ENCODE results near the gene POU1F1. TPM values are rescaled to one million over a fixed set of nuclear protein-coding genes. Genes with fewer than 3 reads are reported as not detected.

The POU1F1 gene
- total and polyA plus RNA-seq, 2 of the 8 experiments (the other 6 are each of a cell fraction or from before 2014, with no cell fraction given): not detected

- TF ChIP-seq ATF3 (IDR thresholded peaks at IDR 0.05; ENCODE audit: insufficient read depth, low read depth, low read length): no peak
- no peak for TF ChIP-seq CHD7 (IDR thresholded peaks at IDR 0.05; ENCODE audit: insufficient replicate concordance, low read length)
- TF ChIP-seq EGR1 (IDR thresholded peaks at IDR 0.05; ENCODE audit: borderline replicate concordance, low read depth, low read length): no peak
- no peak for TF ChIP-seq TAF1 (IDR thresholded peaks at IDR 0.05; ENCODE audit: low read depth, low read length)
These were observed 27.6 kb downstream of the POU1F1 start (continued) for GRCh38 chr3:87248831-87249230.
